GM10248 (cell line): ENCODE data around the gene ART5.

ENCODE experiments used
- CTCF ChIA-PET: fragments of 300-600 bp; sonication (Branson Sonifier 250); formaldehyde crosslinking; extraction: SDS; loops from one replicate; lab custom pipeline; 2021; ENCODE audit warnings: antibody characterized with exemption; lab: Yijun Ruan, JAX
- POLR2A ChIA-PET: fragments of 350-650 bp; sonication (Branson Sonifier 250); formaldehyde crosslinking; extraction: SDS; loops from one replicate; lab custom pipeline; 2020; ENCODE audit warnings: antibody characterized with exemption; lab: Yijun Ruan, JAX
- DNase-seq: peaks from one replicate; pipeline ENCODE4 v3.0.0; 2012; ENCODE audit errors: extremely low spot score
- CTCF ChIP-seq: IDR thresholded peaks from 2 replicates; pipeline ENCODE4 v1.5.1; 2012; ENCODE audit warnings: mild to moderate bottlenecking, low read depth; ENCODE audit errors: extremely low read depth, missing control alignments, control extremely low read depth

The ART5 gene

GRCh38 chr11:3623767-3624458 lies 17.9 kb downstream of the ART5 start:
- POLR2A ChIA-PET: no interaction called here
- DNase-seq: no peak
- no peak for TF ChIP-seq CTCF
- CTCF ChIA-PET: interaction anchor here (1.0 kb wide), 1 partner anchor 14 kb away, joined by 3 read pairs; no protein-coding TSS in a partner anchor

DNA sequence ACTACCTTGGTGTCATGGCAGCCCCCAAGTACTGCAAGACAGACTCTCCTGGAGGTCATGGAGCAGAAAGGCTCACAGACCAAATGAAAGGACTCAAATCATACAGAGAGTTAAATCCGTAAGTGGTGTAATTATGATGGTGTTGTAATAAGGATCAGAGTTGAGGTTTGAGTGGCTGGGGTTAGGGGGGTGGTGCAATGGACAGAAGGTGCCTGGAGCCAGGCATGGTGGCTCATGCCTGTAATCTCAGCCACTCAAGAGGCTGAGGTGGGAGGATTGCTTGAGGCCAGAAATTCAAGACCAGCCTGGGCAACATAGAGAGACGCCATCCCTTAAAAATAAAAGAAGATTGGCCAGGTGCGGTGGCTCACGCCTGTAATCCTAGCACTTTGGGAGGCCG lies 18.7 kb downstream of the ART5 start:
- no peak for TF ChIP-seq CTCF
- DNase-seq: no peak
- CTCF ChIA-PET: interaction anchor here (1.0 kb wide), 1 partner anchor 13 kb away, joined by 3 read pairs; no protein-coding TSS in a partner anchor
- POLR2A ChIA-PET: interaction anchor here (0.6 kb wide), 1 partner anchor 80 kb away, joined by 4 read pairs; no protein-coding TSS in a partner anchor

GRCh38 chr11:3622521-3622920 lies 19.3 kb downstream of the ART5 start:
- DNase-seq: no peak
- CTCF ChIA-PET: no interaction called here
- no peak for TF ChIP-seq CTCF
- POLR2A ChIA-PET: interaction anchor here (0.6 kb wide), 1 partner anchor 79 kb away, joined by 4 read pairs; no protein-coding TSS in a partner anchor

DNA sequence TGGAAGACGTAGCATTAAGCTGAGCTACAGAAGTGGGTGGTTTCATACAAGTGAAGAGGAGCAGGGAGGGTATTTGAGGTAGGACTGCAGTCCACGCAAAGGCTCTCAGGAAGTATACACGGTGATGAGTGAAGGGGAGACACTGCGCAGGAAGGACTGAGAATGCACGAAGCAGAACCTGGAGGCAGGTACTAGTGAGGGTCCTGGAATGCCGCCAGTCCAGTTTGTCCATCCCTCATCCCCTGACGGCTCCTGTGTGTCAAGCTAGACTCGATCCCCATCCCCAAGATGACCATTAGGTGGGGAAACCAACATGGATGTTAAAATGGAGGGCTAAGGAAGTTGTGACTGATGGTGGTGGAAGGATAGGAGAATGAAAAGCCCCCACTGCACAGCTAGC lies 23.8 kb downstream of the ART5 start:
- DNase-seq: no peak
- CTCF ChIA-PET: interaction anchor here (0.7 to 2.4 kb wide), 3 partner anchors 8 to 13 kb away, joined by 3 to 11 read pairs (median 3); no protein-coding TSS in a partner anchor
- TF ChIP-seq CTCF: no peak
- POLR2A ChIA-PET: no interaction called here

- CTCF ChIA-PET: interaction anchor here (1.0 kb wide), 1 partner anchor 14 kb away, joined by 3 read pairs; no protein-coding TSS in a partner anchor
- TF ChIP-seq CTCF: no peak
- POLR2A ChIA-PET: no interaction called here
- no peak for DNase-seq
Observed at GRCh38 chr11:3616721-3617460, 24.9 kb downstream of the ART5 start.

GRCh38 chr11:3615998-3616397 lies 25.8 kb downstream of the ART5 start:
- DNase-seq: peak; percentile 11
- ChIA-PET CTCF (interaction anchor here (1.0 to 1.2 kb wide), 2 partner anchors 13 to 193 kb away, joined by 3 read pairs; no protein-coding TSS in a partner anchor), POLR2A (no interaction called here)
- TF ChIP-seq CTCF: no peak
